HepG2 (cell line): ENCODE measurements around the gene RASA3.

ENCODE experiments used
- NR2C2 ChIP-seq: sonication (generic); formaldehyde crosslinking; IDR thresholded peaks from 2 replicates; pipeline ENCODE4 v1.4.0; 2020; ENCODE audit warnings: missing genetic modification reagents, mild to moderate bottlenecking, moderate library complexity, borderline replicate concordance
- PCBP1 ChIP-seq: fragments of 200-400 bp; formaldehyde crosslinking; IDR thresholded peaks from 2 replicates; pipeline ENCODE4 v1.6.1; 2017; ENCODE audit warnings: mild to moderate bottlenecking, low read depth, low read length, borderline replicate concordance
- TAF1 ChIP-seq: sonication (generic); formaldehyde crosslinking; IDR thresholded peaks from 2 replicates; pipeline ENCODE4 v1.4.0; 2020; ENCODE audit warnings: missing genetic modification reagents

DNA sequence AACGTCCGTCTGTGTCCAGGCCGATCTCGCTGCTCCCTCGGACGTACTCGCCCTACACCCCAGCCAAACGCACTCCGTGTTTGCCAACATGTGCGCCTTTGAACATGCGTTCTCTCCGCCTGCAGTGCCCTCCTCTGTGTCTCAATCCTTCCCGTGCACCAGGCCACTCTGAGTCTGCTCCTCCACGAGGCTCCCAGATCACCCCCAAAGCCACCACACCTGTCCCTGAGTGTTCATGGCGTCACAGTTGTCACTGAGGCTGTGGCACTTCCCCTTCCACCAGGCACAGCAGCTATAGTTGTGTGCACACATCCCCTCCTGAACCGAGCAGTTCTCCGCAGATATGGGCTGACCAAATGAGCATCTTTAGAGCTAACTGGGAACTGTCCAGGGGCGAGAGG is 35.6 kb downstream of the RASA3 start:
- no peak for TF ChIP-seq NR2C2 (CRISPR knock-in tag)
- no peak for TF ChIP-seq PCBP1
- no peak for TF ChIP-seq TAF1 (CRISPR knock-in tag)
